HepG2 (cell line): ENCODE results near the gene CBLB. TPM values are rescaled to one million over a fixed set of nuclear protein-coding genes. Genes with fewer than 3 reads are reported as not detected.

Experiments
- ATAC-seq: fragments of 200-7000 bp; cut with Tn5 transposase; 3 replicates; pipeline ENCODE4 v1.9.1; 2020; ENCODE audit warnings: mild to moderate bottlenecking, moderate library complexity
- BruUV-seq: library from RNA; stranded (reverse); fragments of 400-500 nt; replicated peaks from 2 replicates; lab custom pipeline; 2021; lab: Mats Ljungman, UMichigan
- CTCF ChIA-PET: fragments of 300-600 bp; formaldehyde crosslinking; extraction: SDS; loops from one replicate; lab custom pipeline; 2021; ENCODE audit warnings: low total read pairs, inconsistent platforms, low intra/inter-chr PET ratio; lab: Yijun Ruan, JAX
- POLR2A ChIA-PET: fragments of 350-600 bp; sonication (Branson Sonifier 250); formaldehyde crosslinking; loops from one replicate; lab custom pipeline; 2020; ENCODE audit warnings: antibody characterized with exemption, inconsistent platforms; lab: Yijun Ruan, JAX
- DNase-seq: peaks from one replicate; pipeline ENCODE4 v3.0.0-alpha.2; 2015; ENCODE audit warnings: low spot score
- FAIRE-seq: peaks from 3 replicates; lab custom pipeline; 2011; peaks lifted over from hg19 to GRCh38; lab: Jason Lieb, UNC
- H2AFZ ChIP-seq: one replicate; pipeline ENCODE4 v1.6.1; 2011; ENCODE audit warnings: low read length, inconsistent platforms
- H3K27ac ChIP-seq: fragments of 300-600 bp; 3 replicates; pipeline ENCODE4 v1.8.0; 2011; ENCODE audit warnings: mixed run types, mild to moderate bottlenecking, mixed read lengths, low read length, inconsistent platforms; ENCODE audit not compliant: insufficient read depth; ENCODE audit errors: extremely low read length
- H3K27me3 ChIP-seq, 2 experiments: fragments of 200-600 bp in 1 of 2; 2 replicates in 1 of 2; 3 replicates in 1 of 2; pipeline versions ENCODE4 v1.6.0 to v1.8.0; 2011; ENCODE audit warnings: low read length in 2 of 2, mild to moderate bottlenecking in 2 of 2, moderate library complexity in 2 of 2, inconsistent platforms in 1 of 2; ENCODE audit not compliant: insufficient read depth in 2 of 2, control insufficient read depth in 1 of 2
- H3K36me3 ChIP-seq, 2 experiments: fragments of 200-600 bp in 1 of 2; replicated peaks in 1 of 2; 2 replicates in 1 of 2; 3 replicates in 1 of 2; pipeline versions ENCODE4 v1.5.1 to v1.8.0; 2011; ENCODE audit warnings: low read length in 2 of 2, inconsistent platforms in 1 of 2; ENCODE audit not compliant: insufficient read depth in 2 of 2, control insufficient read depth in 1 of 2
- H3K4me1 ChIP-seq: 2 replicates; pipeline ENCODE4 v1.5.1; 2012; ENCODE audit warnings: low read length, inconsistent platforms; ENCODE audit not compliant: insufficient read depth
- H3K4me2 ChIP-seq: 2 replicates; pipeline ENCODE4 v1.6.0; 2011; ENCODE audit warnings: low read depth, low read length, inconsistent platforms
- H3K4me3 ChIP-seq, 3 experiments: fragments of 200-600 bp in 1 of 3; sonication (generic), shearing (Covaris generic) in 1 of 3; replicated peaks in 1 of 3; 2 replicates each; pipeline ENCODE4 v1.5.1; 2011 to 2016; ENCODE audit warnings: low read length in 3 of 3, inconsistent platforms in 2 of 3, low read depth in 2 of 3, mild to moderate bottlenecking in 2 of 3, control low read depth in 1 of 3, mixed read lengths in 1 of 3; ENCODE audit not compliant: insufficient read depth in 1 of 3
- H3K79me2 ChIP-seq: one replicate; pipeline ENCODE4 v1.6.1; 2011; ENCODE audit warnings: low read length, inconsistent platforms; ENCODE audit not compliant: insufficient read depth
- H3K9ac ChIP-seq: 2 replicates; pipeline ENCODE4 v1.6.0; 2011; ENCODE audit warnings: mild to moderate bottlenecking, low read depth, low read length, inconsistent platforms; ENCODE audit not compliant: insufficient read depth
- H3K9me3 ChIP-seq: 2 replicates; pipeline ENCODE4 v1.5.1; 2012; ENCODE audit warnings: mild to moderate bottlenecking, low read length
- H4K20me1 ChIP-seq: 2 replicates; pipeline ENCODE4 v1.6.0; 2011; ENCODE audit warnings: inconsistent platforms, mild to moderate bottlenecking, low read length, moderate library complexity; ENCODE audit not compliant: insufficient read depth
- ARID5B ChIP-seq: IDR thresholded peaks from 2 replicates; pipeline ENCODE4 v1.4.0; 2020; ENCODE audit warnings: mild to moderate bottlenecking, missing genetic modification reagents
- EP300 ChIP-seq, 3 experiments: sonication (generic) in 1 of 3; formaldehyde crosslinking in 1 of 3; IDR thresholded peaks; 2 replicates each; pipeline versions ENCODE4 v1.5.1 to v1.6.1; 2011 to 2020; ENCODE audit warnings: low read depth in 2 of 3, low read length in 2 of 3, borderline replicate concordance in 1 of 3, improper control_type of control experiment in 1 of 3, mild to moderate bottlenecking in 1 of 3, missing genetic modification reagents in 1 of 3, moderate library complexity in 1 of 3
- ETV5 ChIP-seq: IDR thresholded peaks from 2 replicates; pipeline ENCODE4 v1.6.1; 2018; ENCODE audit warnings: missing biosample characterization, missing genetic modification reagents, inconsistent platforms, borderline replicate concordance
- FOXP1 ChIP-seq, 2 experiments: fragments of 450-650 bp in 1 of 2; IDR thresholded peaks; 2 replicates each; pipeline ENCODE4 v1.6.1; 2017 to 2018; ENCODE audit warnings: antibody characterized with exemption in 1 of 2
- HNF4A ChIP-seq: sonication (generic); formaldehyde crosslinking; IDR thresholded peaks from 2 replicates; pipeline ENCODE4 v1.4.0; 2020; ENCODE audit warnings: missing genetic modification reagents
- HNF4G ChIP-seq, 2 experiments: sonication (generic) in 1 of 2; formaldehyde crosslinking in 1 of 2; IDR thresholded peaks; 2 replicates each; pipeline versions ENCODE4 v1.4.0 to v1.6.1; 2011 to 2020; ENCODE audit warnings: borderline replicate concordance in 2 of 2, low read depth in 2 of 2, mild to moderate bottlenecking in 2 of 2, low read length in 1 of 2, missing genetic modification reagents in 1 of 2, moderate library complexity in 1 of 2
- NR2F1 ChIP-seq, 2 experiments: fragments of 450-650 bp in 1 of 2; formaldehyde crosslinking in 1 of 2; IDR thresholded peaks; 2 replicates each; pipeline versions ENCODE4 v1.5.0 to v1.6.1; 2016 to 2020; ENCODE audit warnings: mild to moderate bottlenecking in 1 of 2, missing compliant biosample characterization in 1 of 2, missing genetic modification reagents in 1 of 2, moderate library complexity in 1 of 2
- NR2F2 ChIP-seq: IDR thresholded peaks from 2 replicates; pipeline ENCODE4 v1.6.1; 2012; ENCODE audit warnings: low read depth, inconsistent platforms, borderline replicate concordance
- NR2F6 ChIP-seq, 2 experiments: IDR thresholded peaks; 2 replicates each; pipeline ENCODE4 v1.6.1; 2016; ENCODE audit warnings: antibody characterized with exemption in 1 of 2, mild to moderate bottlenecking in 1 of 2
- SOX6 ChIP-seq, 2 experiments: fragments of 450-650 bp in 1 of 2; sonication (generic) in 1 of 2; formaldehyde crosslinking in 1 of 2; IDR thresholded peaks; 2 replicates each; pipeline versions ENCODE4 v1.4.0 to v1.6.1; 2017 to 2020; ENCODE audit warnings: antibody characterized with exemption in 1 of 2, mild to moderate bottlenecking in 1 of 2, missing genetic modification reagents in 1 of 2
- ZBTB33 ChIP-seq: sonication (generic); formaldehyde crosslinking; IDR thresholded peaks from 2 replicates; pipeline ENCODE4 v1.4.0; 2020; ENCODE audit warnings: missing genetic modification reagents
- ZKSCAN1 ChIP-seq: fragments of 150-350 bp; IDR thresholded peaks from 2 replicates; pipeline ENCODE4 v1.6.1; 2014; ENCODE audit warnings: low read length
- ZMYM2 ChIP-seq: sonication (generic); formaldehyde crosslinking; IDR thresholded peaks from 2 replicates; pipeline ENCODE4 v1.8.0; 2022; ENCODE audit warnings: mild to moderate bottlenecking, missing genetic modification reagents
- ZMYM4 ChIP-seq: sonication (generic); formaldehyde crosslinking; IDR thresholded peaks from 2 replicates; pipeline ENCODE4 v1.8.1; 2023; ENCODE audit warnings: mild to moderate bottlenecking, missing genetic modification reagents
- ZNF547 ChIP-seq: sonication (generic); formaldehyde crosslinking; IDR thresholded peaks from 2 replicates; pipeline ENCODE4 v1.5.1; 2020; ENCODE audit warnings: mild to moderate bottlenecking, missing genetic modification reagents
- WGBS: methylation state at CpG from one replicate; pipeline ENCODE4 v1.1.6; 2017; ENCODE audit warnings: low lambda C conversion rate; 5-methylcytosine and 5-hydroxymethylcytosine counted together
- in situ Hi-C: cut with HindIII; loops from 2 replicates; pipeline ENCODE4 v1.10.0; 2017; ENCODE audit warnings: low pct_unique_long_range_greater_than_20kb; ENCODE audit not compliant: extremely low pct_ligation_motif_present
- intact Hi-C: fragments of 100-400 bp; cut with micrococcal nuclease; formaldehyde crosslinking; loops from one replicate; pipeline ENCODE4 v1.10.0; 2022; ENCODE audit not compliant: unreplicated experiment
- polyA plus RNA-seq, 8 experiments: library from polyadenylated mRNA; depleted of rRNA in 3 of 8; stranded (reverse) in 7 of 8; unstranded in 1 of 8; fragments of >200 nt; fragmentation: Illumina TruSeq in 4 of 8; extraction: Trizol in 4 of 8; gene quantifications; 2 replicates each; pipeline versions ENCODE4 v1.2.1 to v1.2.3, GENCODE V29; 2011 to 2016; ENCODE audit warnings: low read depth in 4 of 8, missing spikeins in 1 of 8, mixed read lengths in 1 of 8; ENCODE audit not compliant: insufficient read depth in 1 of 8
- total RNA-seq, 5 experiments: library from RNA; depleted of rRNA; stranded (reverse); fragments of >200 nt; fragmentation: Illumina TruSeq; extraction: Trizol; gene quantifications; 2 replicates each; pipeline ENCODE4 v1.2.3, GENCODE V29; 2016; ENCODE audit warnings: low read depth in 1 of 5

Gene CBLB
- total and polyA plus RNA-seq, 2 of the 13 experiments (the other 11 are each of a cell fraction or from before 2014, with no cell fraction given), result 9.8 to 16.4 TPM

DNA sequence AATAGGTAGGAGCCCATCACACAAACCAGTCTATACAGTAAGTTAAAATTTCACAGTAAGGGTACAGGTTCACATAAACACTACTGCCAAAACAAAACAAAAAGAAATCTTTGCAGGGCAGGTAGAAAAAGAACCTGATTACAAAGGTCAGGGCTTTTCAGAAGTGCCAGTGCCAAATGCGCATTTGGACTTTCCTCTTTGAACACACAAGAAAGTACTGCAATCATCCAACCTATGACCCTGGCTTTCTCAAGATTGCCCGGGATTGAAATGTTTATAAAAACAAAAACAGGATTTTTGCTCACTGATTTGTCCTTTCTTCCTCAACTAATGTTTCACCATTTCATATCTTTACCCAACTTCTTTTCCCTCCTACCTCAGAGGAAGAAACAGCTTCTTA lies 47.4 kb downstream of the CBLB start:
- Histone ChIP-seq H3K4me3 (no peak overlapping the region), H3K27ac (no peak overlapping the region), H3K4me2 (peak overlapping the region; percentile 19; the same call in 1 of the 2 replicates), H3K9ac (no peak overlapping the region), H4K20me1 (peaks cover 27% of the 10 kb centered on the region), H3K36me3 (no peaks in the 10 kb centered on the region), H3K79me2 (peaks cover 3% of the 10 kb centered on the region), H3K4me1 (peaks cover 34% of the 10 kb centered on the region), H3K27me3 (no peaks in the 10 kb centered on the region), H3K9me3 (no peaks in the 10 kb centered on the region), H2AFZ (no peak overlapping the region)
- no TSS peak for BruUV-seq
- ChIA-PET CTCF (no interaction called here), POLR2A (no interaction called here)
- no peak; the same call in 2 of the 3 replicates for ATAC-seq
- 38% methylated on average over 2 of the region's 2 CpGs for WGBS
- no peak for FAIRE-seq
- in situ Hi-C loops (no loop called here), intact Hi-C loops (no loop called here)
- DNase-seq, result no peak
- TF ChIP-seq SOX6 (IDR thresholded peaks at IDR 0.05) (no peak), SOX6 (CRISPR knock-in tag; IDR thresholded peaks at IDR 0.05) (0 out of 2 replicates have a peak, but pooled peaks have one; percentile 36), ZMYM4 (CRISPR knock-in tag) (peak; percentile 52; the same call in 1 of the 2 replicates), HNF4A (CRISPR knock-in tag) (peak; percentile 74), ZBTB33 (CRISPR knock-in tag) (peak; percentile 79), FOXP1 (IDR thresholded peaks at IDR 0.05) (no peak), FOXP1 (CRISPR knock-in tag; IDR thresholded peaks at IDR 0.05) (peak; percentile 25; the same call in 1 of the 2 replicates), HNF4G (IDR thresholded peaks at IDR 0.05; ENCODE audit: borderline replicate concordance, low read depth, low read length) (peak; percentile 54; the same call in 1 of the 2 replicates), HNF4G (CRISPR knock-in tag; IDR thresholded peaks at IDR 0.05; ENCODE audit: borderline replicate concordance, low read depth) (no peak), NR2F1 (CRISPR knock-in tag; IDR thresholded peaks at IDR 0.05) (0 out of 4 replicates have a peak, but pooled peaks of 1 of the 2 experiments have one; percentile 28), EP300 (IDR thresholded peaks at IDR 0.05; ENCODE audit: low read depth in 2 of 2, low read length in 2 of 2) (0 out of 4 replicates have a peak, but pooled peaks of 1 of the 2 experiments have one; percentile 25), EP300 (CRISPR knock-in tag; IDR thresholded peaks at IDR 0.05; ENCODE audit: borderline replicate concordance) (no peak), ZKSCAN1 (no peak), ETV5 (CRISPR knock-in tag) (no peak), ZMYM2 (CRISPR knock-in tag) (0 out of 2 replicates have a peak, but pooled peaks have one; percentile 30), ARID5B (CRISPR knock-in tag) (peak; percentile 66), NR2F6 (IDR thresholded peaks at IDR 0.05) (peak; percentile 54), NR2F6 (CRISPR knock-in tag; IDR thresholded peaks at IDR 0.05) (peak; percentile 58), ZNF547 (no peak), NR2F2 (peak; percentile 62; the same call in 1 of the 2 replicates)
